CD4-positive, alpha-beta T cell treated with Interleukin-15 for 1 hour (primary cell): ENCODE results near the gene MMP12.
"Not testable (repeated sequence)": the region's sequence is repeated elsewhere in the genome, so short reads cannot be mapped to it uniquely, and the experiment has no call there.

ENCODE experiments used
- DNase-seq: peaks from one replicate; pipeline ENCODE4 v3.0.0-alpha.2; 2020

The MMP12 gene

DNA sequence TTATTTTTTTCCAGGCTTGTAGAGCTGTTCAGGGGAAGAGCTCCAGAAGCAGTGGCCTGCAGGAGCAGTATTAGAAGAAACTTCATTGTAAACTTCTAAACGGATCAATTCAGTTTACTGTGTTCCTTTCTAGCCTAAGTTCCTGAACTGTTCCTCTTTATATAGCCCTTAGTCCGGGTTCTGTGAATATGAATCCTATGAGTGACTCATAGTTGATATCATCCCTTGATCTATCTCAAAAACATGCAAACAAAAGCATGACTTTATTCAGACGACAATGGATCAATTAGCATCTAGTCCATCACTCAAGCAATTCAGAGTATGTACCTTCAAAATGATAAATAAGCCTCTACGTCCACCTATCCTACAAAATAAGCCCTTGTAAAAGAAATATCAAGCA, at the start of gene MMP12:
MMP12 (minus strand) TSS at position 131 of the 400 bp plus-strand sequence; CDS start at position 86, 45 bp downstream.
- no peak for DNase-seq

DNA sequence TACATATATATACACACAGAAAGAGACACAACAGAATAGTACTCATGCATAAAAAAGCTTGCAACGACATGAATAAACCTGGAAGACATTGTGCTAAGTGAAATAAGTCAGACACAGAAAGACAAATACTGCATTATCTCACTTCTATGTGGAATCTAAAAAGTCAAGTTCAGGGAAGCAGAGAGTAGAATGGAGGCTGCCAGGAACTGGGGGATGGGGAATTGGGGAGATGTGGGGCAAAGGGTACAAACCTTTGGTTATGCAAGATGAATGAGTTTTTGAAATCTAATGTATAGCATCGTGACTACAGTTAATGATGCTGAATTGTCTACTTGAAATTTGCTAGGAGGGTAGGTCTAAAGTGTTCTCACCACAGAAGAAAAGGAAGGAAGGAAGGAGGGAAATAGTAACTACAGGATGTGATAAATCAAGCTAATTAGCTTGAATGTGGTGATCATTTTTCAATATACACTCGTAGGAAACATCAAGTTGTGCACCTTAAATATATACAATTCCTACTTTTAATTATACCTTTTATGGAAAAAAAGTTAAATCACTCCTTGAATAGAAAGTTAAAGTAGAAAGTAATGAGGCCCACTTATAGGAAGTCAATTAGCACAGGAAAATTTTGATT, 46.9 kb upstream of the MMP12 start:
- DNase-seq: no peak

DNA sequence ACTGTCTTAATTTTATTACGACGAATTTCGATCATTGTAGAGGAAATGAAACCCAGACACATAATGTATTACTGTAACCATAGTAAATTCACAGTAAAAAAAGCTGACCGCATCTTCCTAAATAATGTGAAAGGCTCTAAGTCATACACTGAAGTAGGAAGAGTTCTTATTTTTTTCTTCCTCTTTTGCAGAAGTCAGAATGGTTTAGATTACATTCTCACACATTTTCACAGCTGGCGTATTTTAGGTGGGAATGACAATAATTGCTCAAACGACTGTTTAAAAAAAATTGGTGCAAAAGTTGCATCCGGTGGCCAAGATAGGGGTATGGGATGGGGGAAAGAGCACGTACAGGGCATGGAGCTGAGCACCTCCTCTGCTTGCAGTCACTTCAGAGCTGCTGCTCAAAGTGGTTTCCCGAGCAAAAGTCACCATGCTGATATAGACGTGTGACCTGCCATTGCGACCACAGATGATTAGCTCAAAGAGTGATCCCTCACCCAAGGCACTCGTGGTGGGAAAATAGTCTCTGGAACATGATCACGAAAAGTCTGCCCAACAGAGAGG, 45.4 kb upstream of the MMP12 start:
- DNase-seq: no peak

GRCh38 chr11:102915044-102915375, 40.2 kb upstream of the MMP12 start:
- DNase-seq: no peak

DNA sequence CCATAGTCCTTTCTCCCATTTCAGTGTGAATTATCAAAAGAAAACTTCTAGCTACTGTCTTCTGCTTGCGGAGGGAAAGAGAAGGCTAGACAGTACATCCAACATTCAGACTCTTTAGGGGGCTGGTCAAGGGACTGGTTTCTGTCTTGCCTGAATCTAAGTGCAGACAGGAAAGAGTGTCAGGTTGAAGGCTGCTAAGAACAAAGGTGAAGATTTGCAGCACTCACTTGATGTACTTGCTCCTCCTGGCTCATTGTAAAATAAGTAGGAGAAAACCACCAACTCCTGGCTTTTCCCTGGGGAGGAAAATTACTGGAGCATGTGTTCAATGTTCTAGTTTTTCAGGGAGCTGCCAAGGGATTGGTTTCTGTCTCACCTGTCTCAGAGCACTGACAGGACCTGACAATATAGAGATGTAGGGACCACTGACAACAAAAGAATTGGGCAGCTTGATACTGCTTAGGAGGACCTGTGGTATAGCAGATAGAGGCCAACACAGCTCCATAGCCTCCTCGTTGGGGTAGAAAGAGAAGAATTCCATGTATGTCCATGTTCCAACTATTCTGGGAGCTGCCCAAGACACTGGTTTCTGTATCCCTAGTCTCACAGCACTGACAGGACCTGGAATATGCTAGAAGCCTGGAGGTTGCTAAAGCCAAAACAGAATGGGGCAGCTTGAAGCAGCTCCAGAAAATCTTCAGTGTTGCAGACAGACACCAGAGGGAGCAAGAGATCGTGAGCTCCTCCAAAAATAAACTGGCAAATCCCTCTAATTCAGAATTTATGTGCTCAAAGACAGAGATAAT, 39.7 kb upstream of the MMP12 start:
- DNase-seq: no peak

DNA sequence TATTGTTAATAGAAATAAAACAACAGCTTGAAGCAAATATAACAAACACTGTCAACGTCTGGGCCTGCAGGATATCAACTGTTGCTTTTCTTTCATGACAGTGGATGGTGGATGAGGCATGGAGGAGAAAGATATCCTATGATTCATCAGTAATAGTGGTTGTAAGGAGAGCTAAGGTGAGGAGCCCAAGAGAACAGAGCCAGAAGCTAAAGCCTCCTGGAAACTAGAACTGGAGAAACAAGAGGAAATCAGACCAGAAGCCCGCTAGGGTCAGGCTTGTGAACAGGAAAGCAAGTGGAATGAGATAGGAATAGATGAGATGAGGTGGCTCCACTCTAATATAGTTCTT, 37.7 kb upstream of the MMP12 start:
- no peak for DNase-seq

DNA sequence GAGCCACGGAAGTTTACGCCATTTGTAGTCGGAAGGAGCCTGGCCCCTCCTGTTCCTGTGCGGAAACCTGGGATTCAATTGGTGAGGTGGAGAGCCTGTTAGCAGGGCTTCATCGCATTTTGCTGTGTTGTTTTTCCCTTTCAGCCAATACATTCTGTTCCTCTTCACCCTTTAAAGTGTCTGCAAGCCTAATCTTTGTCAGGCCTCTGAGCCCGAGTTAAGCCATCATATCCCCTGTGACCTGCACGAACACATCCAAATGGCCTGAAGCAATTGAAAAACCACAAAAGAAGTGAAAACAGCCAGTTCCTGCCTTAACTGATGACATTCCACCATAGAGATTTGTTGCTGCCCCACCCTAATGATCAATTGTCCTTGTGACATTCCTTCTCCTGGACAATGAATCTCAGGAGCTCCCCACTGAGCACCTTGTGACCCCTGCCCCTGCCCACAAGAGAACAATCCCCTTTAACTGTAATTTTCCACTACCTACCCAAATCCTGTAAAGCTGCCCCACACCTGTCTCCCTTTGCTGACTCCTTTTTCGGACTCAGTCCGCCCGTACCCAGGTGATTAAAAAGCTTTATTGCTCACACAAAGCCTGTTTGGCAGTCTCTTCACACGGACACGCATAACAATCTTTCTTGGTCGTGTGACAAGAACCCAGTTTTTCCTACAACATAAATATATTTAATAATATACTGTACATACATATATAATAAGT, 37.1 kb upstream of the MMP12 start:
- DNase-seq: no peak

DNA sequence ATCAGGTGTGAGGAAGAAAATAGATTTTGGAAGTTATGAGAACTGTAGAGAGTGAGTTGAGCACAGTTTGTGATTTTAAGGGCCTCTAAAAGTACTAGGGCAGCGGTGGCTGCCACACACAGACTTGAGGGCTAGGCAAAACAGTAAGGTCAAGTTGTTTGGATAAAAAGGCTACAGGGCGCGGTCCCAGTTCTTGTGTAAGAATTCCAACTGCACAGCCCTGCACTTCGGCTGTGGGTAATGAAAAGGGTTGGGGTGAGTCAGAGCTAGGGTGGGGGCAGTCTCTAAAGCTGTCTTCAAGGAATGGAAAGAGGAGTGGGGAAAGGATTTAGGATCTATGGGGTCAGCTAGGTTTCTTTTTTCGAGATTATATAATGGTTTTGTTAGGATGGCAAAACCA, 31.1 kb upstream of the MMP12 start:
- not testable (repeated sequence) for DNase-seq

DNA sequence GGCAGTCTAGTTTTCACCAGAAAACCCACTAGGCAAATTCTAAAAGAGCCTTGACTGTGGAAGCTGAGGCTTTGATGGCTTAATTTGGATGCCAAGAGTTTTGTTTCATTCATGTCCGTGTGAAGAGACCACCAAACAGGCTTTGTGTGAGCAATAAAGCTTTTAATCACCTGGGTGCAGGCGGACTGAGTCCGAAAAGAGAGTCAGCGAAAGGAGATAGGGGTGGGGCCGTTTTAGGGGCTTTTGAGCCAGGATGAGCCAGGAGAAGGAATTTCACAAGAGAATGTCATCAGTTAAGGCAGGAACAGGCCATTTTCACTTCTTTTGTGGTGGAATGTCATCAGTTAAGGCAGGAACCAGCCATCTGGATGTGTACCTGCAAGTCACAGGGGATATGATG, 29.1 kb upstream of the MMP12 start:
- not testable (repeated sequence) for DNase-seq

DNA sequence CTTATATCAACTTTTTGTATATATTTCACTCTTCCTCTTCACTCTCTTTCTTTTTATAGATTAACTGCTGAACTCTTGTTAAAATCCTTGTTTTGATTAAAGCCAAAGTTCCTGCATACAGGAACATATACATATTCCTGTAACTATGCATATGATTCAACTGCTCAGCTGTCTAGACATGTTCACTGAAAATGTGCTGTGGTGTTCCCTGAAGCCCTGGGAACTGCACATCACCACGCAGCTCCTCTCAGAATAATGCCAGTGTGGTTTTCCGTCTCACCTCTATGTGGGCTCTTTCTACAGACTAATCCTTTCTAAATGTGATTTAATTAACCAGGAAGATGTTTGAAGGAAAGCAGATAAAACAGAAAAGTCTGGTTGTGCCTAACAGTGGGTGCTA, 25.6 kb upstream of the MMP12 start:
- no peak for DNase-seq

- no peak for DNase-seq
Measured at GRCh38 chr11:102891736-102892135, 17.0 kb upstream of the MMP12 start.

- DNase-seq: no peak
Measured at GRCh38 chr11:102886999-102887398, 12.2 kb upstream of the MMP12 start.

- no peak for DNase-seq
Measured at GRCh38 chr11:102883141-102883540, 8.4 kb upstream of the MMP12 start.

DNA sequence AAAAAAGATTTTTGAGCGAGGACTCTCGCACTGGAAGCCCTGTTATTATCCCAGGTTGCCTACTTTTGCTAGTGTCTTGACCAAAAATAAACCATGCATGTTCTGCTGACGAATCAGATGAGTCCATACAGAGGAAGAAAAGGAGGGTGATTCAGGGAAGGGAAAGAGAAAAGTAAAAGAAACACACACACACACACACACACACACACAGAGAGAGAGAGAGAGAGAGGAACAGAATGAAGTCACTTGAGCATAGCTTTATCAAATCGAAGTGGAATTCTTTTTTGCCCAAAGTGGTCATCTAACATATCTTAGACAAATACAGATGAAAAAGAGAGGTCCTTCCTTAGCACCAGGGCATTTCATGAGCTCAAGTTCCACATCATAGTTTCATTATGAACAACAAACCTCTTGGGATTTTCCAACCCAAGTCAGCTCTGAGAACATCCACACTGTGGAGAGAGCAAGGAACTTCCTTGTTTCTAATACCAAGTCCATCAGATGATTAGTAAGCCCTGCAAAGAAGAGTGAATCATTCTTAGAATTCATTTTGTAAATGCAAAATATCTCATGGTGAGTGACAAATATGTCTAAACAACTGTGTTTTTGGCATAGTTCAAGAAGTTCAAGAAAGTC, 7.7 kb upstream of the MMP12 start:
- DNase-seq: no peak

DNA sequence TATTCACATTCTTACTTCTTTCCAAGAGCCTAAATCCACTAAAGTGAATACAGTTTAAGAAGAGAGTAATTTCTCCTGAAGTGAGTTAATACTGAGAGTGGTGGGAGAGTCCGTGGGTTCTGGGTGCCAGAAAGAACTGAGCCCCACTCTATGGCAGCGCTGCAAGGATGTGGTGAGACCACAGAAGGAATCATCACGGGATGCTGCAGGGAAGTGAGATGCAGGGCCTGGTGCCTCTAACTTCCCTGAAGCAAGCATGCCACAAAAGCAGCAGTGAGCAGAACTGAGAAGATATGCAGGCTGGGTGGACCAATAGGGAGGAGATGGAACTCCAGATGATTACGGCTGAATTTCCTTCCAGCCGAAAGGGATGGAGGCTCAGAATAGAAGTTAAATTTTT, 5.0 kb upstream of the MMP12 start:
- no peak for DNase-seq

DNA sequence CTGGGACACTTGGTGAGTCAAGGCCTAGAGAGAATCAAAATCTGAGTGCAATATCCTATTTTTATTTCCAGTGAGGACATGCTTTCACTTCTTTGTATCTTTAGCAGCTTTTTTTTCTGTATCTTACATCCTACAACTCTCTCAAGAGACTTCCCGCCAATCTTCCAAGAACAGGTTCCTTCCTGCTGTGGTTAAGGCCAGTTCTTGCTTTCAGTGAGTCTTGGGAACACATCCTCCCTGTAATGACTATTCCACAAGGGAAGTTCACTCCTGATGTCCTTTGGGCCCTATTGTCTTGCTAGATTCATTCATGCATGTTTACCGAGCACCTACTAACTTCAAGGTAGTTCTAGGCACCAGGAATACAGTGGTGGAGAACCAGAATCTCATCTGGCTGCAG, 3.8 kb upstream of the MMP12 start:
- DNase-seq: no peak

- DNase-seq: not testable (repeated sequence)
Measured at GRCh38 chr11:102869354-102869964, 5.3 kb downstream of the MMP12 start.

GRCh38 chr11:102868339-102868738, 6.4 kb downstream of the MMP12 start:
- no peak for DNase-seq

- DNase-seq: no peak
Measured at GRCh38 chr11:102864724-102865123, 10.1 kb downstream of the MMP12 start.

DNA sequence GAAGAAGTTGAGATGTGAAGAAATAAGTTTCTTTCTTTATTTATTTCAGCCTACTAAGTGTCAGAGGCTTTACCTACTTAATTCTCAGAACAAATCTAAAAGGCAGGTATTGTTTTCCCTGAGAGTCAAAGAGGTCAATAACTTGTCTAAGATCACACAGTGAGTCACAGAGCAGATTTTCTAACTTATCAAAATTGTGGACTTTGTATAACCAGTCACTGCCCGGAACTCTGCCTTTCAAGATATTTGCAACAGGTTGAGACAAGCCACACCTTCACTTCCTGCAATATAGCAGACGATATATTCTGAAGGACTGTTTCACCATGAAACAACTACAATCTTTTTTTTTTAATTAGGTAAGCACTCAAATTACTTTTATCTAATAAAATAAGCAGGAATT, 20.8 kb downstream of the MMP12 start:
- DNase-seq: no peak

DNA sequence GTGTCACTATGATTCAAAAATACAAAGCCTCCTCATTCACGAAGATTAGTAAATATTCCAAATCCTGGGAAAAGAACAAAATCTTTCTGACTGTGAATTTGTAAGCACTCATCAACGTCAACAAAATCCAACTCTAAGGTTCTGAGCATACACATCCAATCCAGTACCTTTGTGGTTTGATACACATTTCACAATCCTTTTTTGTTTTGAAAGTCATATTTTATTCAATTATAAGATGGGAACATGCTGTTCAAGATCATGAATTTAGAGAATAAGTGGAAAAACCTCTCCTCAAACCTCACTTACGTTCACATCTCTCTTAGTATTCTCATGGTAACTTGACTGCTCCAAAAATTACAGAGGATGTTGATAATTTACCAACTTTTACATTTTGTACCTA, 21.7 kb downstream of the MMP12 start:
- DNase-seq: no peak

DNA sequence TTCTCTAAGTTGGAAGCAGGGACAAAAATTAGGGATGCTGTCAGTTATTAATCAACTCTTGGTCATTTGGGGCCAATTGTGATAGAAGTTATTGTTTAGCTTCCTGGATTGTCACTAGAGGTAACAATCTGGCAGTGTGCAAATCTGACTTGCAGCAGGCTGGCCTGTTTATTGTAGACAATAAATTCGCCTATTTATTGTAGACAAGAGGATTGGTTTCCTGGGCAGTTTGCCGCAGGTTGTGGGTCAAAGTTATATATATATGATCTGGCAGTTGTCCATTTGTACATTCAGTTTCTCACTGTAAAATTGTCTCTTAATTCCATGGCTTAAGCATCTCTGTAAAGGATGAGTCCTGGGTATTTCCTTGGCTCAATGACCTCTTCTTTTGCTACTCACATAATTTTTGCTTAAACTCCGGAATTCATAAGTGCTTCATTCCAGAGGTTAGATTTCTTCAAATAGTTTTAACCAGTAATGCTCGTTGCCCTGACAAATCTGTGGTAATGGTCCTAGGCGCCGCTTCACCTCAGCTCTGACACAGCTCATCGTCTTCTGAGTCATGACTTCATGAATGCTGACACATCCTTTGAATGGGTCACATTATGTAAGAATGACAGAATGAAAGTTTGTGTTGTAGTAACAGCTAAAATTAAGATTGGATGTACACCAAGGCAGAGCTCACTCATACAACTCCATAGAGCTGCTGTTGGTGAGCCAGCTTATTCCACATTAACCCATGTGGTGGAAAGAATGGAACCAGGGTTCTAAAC, 23.6 kb downstream of the MMP12 start:
- no peak for DNase-seq
